ENCODE measurements around the gene RPL13A. TPM values are rescaled to one million over a fixed set of nuclear protein-coding genes. Genes with fewer than 3 reads are reported as not detected.

RPL13A gene
- total and polyA plus RNA-seq, 2 of the 13 experiments (the other 11 are each of a cell fraction or from before 2014, with no cell fraction given): 2,601 to 3,407 TPM

DNA sequence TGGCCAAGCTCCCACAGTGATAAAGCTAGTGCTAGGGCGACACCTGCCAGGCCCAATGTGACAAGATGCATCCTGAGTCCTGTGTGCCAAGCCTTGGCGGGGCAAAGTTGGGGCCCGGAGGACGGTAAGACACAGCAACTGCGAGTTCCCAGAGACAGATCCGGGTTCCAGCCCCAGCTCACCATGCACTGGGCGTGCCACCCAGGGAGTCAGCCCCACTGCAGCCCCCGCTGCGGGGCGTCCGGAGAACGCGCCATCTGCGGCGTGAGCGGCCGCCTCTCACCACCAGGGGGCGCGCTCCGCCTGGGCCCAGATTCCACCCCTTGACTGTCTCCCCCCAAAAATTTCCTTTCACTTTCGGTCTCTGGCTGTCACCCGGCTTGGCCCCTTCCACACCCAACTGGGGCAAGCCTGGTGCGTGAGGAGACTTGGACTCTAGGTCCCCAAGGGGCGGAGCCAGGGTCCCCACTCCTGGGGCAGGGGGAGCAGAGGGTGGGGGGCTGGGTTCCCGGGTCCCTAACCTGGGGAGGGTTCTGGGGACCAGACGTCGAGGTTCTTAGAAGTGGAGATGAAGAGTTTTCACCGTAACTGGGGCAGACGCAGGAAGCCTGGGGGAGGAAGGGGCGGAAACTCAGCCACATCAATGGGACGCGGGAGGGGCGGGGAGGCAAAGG is 13.4 kb upstream of the RPL13A start, which contains the start of gene FLT3LG (continued):
- peak; percentile 61 for TF ChIP-seq YY1 (IDR thresholded peaks at IDR 0.05; ENCODE audit: insufficient read depth, insufficient replicate concordance, low read depth, low read length)
- TF ChIP-seq, protein P1, sequence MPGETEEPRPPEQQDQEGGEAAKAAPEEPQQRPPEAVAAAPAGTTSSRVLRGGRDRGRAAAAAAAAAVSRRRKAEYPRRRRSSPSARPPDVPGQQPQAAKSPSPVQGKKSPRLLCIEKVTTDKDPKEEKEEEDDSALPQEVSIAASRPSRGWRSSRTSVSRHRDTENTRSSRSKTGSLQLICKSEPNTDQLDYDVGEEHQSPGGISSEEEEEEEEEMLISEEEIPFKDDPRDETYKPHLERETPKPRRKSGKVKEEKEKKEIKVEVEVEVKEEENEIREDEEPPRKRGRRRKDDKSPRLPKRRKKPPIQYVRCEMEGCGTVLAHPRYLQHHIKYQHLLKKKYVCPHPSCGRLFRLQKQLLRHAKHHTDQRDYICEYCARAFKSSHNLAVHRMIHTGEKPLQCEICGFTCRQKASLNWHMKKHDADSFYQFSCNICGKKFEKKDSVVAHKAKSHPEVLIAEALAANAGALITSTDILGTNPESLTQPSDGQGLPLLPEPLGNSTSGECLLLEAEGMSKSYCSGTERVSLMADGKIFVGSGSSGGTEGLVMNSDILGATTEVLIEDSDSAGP (CRISPR knock-in tag; IDR thresholded peaks at IDR 0.05; ENCODE audit: borderline replicate concordance): peak; percentile 72; the same call in 1 of the 2 replicates
- TF ChIP-seq TFDP2 (CRISPR knock-in tag; IDR thresholded peaks at IDR 0.05): peak; percentile 65; the same call in 1 of the 2 replicates
- no peak for TF ChIP-seq MXD1 (CRISPR knock-in tag; IDR thresholded peaks at IDR 0.05)
- TF ChIP-seq TCF7 (IDR thresholded peaks at IDR 0.05; ENCODE audit: low read depth): no peak
- TF ChIP-seq TCF12 (IDR thresholded peaks at IDR 0.05): no peak
- no peak for TF ChIP-seq TCF12 (CRISPR knock-in tag; IDR thresholded peaks at IDR 0.05)
- TF ChIP-seq, protein P2, sequence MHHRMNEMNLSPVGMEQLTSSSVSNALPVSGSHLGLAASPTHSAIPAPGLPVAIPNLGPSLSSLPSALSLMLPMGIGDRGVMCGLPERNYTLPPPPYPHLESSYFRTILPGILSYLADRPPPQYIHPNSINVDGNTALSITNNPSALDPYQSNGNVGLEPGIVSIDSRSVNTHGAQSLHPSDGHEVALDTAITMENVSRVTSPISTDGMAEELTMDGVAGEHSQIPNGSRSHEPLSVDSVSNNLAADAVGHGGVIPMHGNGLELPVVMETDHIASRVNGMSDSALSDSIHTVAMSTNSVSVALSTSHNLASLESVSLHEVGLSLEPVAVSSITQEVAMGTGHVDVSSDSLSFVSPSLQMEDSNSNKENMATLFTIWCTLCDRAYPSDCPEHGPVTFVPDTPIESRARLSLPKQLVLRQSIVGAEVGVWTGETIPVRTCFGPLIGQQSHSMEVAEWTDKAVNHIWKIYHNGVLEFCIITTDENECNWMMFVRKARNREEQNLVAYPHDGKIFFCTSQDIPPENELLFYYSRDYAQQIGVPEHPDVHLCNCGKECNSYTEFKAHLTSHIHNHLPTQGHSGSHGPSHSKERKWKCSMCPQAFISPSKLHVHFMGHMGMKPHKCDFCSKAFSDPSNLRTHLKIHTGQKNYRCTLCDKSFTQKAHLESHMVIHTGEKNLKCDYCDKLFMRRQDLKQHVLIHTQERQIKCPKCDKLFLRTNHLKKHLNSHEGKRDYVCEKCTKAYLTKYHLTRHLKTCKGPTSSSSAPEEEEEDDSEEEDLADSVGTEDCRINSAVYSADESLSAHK (CRISPR knock-in tag; IDR thresholded peaks at IDR 0.05; ENCODE audit: borderline replicate concordance): no peak
- TF ChIP-seq, protein P3, sequence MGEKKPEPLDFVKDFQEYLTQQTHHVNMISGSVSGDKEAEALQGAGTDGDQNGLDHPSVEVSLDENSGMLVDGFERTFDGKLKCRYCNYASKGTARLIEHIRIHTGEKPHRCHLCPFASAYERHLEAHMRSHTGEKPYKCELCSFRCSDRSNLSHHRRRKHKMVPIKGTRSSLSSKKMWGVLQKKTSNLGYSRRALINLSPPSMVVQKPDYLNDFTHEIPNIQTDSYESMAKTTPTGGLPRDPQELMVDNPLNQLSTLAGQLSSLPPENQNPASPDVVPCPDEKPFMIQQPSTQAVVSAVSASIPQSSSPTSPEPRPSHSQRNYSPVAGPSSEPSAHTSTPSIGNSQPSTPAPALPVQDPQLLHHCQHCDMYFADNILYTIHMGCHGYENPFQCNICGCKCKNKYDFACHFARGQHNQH (CRISPR knock-in tag; IDR thresholded peaks at IDR 0.05): peak; percentile 39
- no peak for TF ChIP-seq SMAD9 (CRISPR knock-in tag; IDR thresholded peaks at IDR 0.05)
- no peak for TF ChIP-seq SNAI1 (CRISPR knock-in tag; IDR thresholded peaks at IDR 0.05; ENCODE audit: borderline replicate concordance)
- TF ChIP-seq ZSCAN29 (CRISPR knock-in tag; conservative IDR thresholded peaks at IDR 0.05): 0 out of 2 replicates have a peak, but pooled peaks have one; percentile 59
- TF ChIP-seq DRAP1 (CRISPR knock-in tag; IDR thresholded peaks at IDR 0.05): 0 out of 2 replicates have a peak, but pooled peaks have one; percentile 22
- peak; percentile 48; the same call in 1 of the 2 replicates for TF ChIP-seq KDM3A (CRISPR knock-in tag; IDR thresholded peaks at IDR 0.05; ENCODE audit: low read depth)
- TF ChIP-seq GATAD2A (CRISPR knock-in tag; IDR thresholded peaks at IDR 0.05): peak; percentile 49; the same call in 1 of the 2 replicates
- no peak for TF ChIP-seq DBP (CRISPR knock-in tag; IDR thresholded peaks at IDR 0.05; ENCODE audit: not compliant biosample characterization)
- no peak for TF ChIP-seq ZMYM3 (CRISPR knock-in tag; IDR thresholded peaks at IDR 0.05)
- TF ChIP-seq ZNF788 (CRISPR knock-in tag; IDR thresholded peaks at IDR 0.05; ENCODE audit: borderline replicate concordance): peak; percentile 61; the same call in 1 of the 2 replicates
- TF ChIP-seq ZFP62 (CRISPR knock-in tag; IDR thresholded peaks at IDR 0.05): no peak
- no peak for TF ChIP-seq ZNF354B (CRISPR knock-in tag; IDR thresholded peaks at IDR 0.05)
- peak; percentile 26 for TF ChIP-seq AGO2 (optimal IDR thresholded peaks at IDR 0.05; ENCODE audit: low read depth, low read length)
- 0 out of 4 replicates have a peak, but pooled peaks of 1 of the 2 experiments have one; percentile 30 for TF ChIP-seq POLR2A (IDR thresholded peaks at IDR 0.05; ENCODE audit: insufficient read depth in 1 of 2, low read depth in 2 of 2, low read length in 2 of 2)

All from HepG2 (cell line).